Measurements from ENCODE around the gene PNPLA5.

DNA sequence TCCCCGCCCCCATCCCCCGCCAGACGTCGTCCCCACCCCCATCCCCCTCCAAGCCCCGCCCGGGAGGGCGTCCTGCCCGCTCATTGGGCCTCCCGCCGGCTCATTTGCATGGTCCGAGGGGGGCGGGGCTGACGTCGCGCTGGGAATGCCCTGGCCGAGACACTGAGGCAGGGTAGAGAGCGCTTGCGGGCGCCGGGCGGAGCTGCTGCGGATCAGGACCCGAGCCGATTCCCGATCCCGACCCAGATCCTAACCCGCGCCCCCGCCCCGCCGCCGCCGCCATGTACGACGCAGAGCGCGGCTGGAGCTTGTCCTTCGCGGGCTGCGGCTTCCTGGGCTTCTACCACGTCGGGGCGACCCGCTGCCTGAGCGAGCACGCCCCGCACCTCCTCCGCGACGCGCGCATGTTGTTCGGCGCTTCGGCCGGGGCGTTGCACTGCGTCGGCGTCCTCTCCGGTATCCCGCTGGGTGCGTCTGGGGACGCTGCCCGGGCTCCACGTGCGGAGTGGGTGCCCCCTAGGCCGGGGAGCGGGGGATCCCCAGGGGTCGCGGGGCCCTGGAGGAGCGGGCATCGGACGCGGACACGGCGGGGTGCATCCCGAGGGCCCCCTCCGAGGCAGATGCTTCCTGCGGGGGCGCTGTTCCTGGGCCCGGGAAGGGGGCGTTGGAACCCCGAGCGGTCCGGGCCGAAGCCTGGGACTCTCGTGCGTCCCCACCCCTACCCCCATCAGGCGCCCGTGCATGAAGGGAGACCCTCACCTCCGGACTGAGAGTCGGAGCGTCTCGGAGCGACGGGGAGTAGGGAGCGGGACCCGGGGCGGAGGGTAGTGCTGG, 32.0 kb upstream of the PNPLA5 start, which contains the start of gene PNPLA3:
- TF ChIP-seq ZNF232 (CRISPR knock-in tag; IDR thresholded peaks at IDR 0.05) (peak; percentile 71), ZNF423 (CRISPR knock-in tag; IDR thresholded peaks at IDR 0.05) (peak; percentile 59)
